Prostate gland (tissue), 2 donors: ENCODE measurements around the gene PTPRE.

ENCODE experiments used
- POLR2AphosphoS5 ChIP-seq: sonication (generic); formaldehyde crosslinking; IDR thresholded peaks from one replicate; pipeline ENCODE4 v1.6.1; 2017; ENCODE audit warnings: antibody characterized with exemption
- TF ChIP-seq, protein P1 (sequence below), 4 experiments: fragments of 200-600 bp in 2 of 4; fragments of 450-650 bp in 2 of 4; sonication (generic) in 2 of 4; IDR thresholded peaks; 1 replicate in 3 of 4; 2 replicates in 1 of 4; pipeline ENCODE4 v1.5.1; 2016 to 2019; ENCODE audit warnings: antibody characterized with exemption in 4 of 4, mild to moderate bottlenecking in 2 of 4, moderate library complexity in 2 of 4

DNA sequence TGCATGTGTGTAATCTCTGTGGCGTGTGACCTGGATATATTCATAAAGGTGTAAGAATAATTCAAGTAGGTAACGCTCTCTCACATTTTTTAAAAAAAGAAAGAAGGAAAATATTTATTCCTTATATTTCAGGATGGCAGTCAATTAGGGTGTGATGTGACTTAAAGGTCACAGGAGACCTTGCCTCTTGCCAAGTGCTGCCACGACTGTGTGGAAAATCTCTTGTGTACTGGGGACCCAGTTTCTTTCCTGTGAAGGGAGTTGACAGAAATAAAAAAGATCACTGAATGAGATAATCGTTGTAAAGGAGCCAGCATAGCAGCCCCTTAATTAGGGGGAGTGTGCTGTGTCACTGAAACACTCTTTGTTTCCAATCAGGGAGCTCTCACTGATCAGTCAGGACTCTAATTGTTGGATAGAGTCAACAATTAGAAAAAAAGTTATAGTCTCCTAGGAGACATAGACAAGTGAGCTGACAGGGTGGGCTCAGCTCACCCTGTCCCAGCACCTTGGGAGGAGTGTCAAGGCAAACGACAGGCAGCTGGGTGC lies 31.1 kb downstream of the PTPRE start:
- TF ChIP-seq, protein P1, sequence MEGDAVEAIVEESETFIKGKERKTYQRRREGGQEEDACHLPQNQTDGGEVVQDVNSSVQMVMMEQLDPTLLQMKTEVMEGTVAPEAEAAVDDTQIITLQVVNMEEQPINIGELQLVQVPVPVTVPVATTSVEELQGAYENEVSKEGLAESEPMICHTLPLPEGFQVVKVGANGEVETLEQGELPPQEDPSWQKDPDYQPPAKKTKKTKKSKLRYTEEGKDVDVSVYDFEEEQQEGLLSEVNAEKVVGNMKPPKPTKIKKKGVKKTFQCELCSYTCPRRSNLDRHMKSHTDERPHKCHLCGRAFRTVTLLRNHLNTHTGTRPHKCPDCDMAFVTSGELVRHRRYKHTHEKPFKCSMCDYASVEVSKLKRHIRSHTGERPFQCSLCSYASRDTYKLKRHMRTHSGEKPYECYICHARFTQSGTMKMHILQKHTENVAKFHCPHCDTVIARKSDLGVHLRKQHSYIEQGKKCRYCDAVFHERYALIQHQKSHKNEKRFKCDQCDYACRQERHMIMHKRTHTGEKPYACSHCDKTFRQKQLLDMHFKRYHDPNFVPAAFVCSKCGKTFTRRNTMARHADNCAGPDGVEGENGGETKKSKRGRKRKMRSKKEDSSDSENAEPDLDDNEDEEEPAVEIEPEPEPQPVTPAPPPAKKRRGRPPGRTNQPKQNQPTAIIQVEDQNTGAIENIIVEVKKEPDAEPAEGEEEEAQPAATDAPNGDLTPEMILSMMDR (IDR thresholded peaks at IDR 0.05), result no peak
- no peak for TF ChIP-seq POLR2AphosphoS5
